Activated CD4-positive, alpha-beta T cell treated with anti-CD3 and anti-CD28 coated beads for 36 hours (primary cell): ENCODE results near the gene DGKZ. TPM values are rescaled to one million over a fixed set of nuclear protein-coding genes. Genes with fewer than 3 reads are reported as not detected.

Experiments
- ATAC-seq: fragments of 200-7000 bp; cut with Tn5 transposase; one replicate; pipeline ENCODE4 v1.10.0; 2021; ENCODE audit warnings: mild to moderate bottlenecking, moderate library complexity
- CTCF ChIA-PET: fragments of 350-600 bp; sonication (Branson Sonifier 250); formaldehyde crosslinking; loops from one replicate; lab custom pipeline; 2021; ENCODE audit warnings: antibody characterized with exemption; lab: Charles Lee
- POLR2A ChIA-PET: fragments of 350-600 bp; sonication (Branson Sonifier 250); formaldehyde crosslinking; loops from one replicate; lab custom pipeline; 2021; ENCODE audit warnings: antibody characterized with exemption, inconsistent platforms; lab: Charles Lee
- DNase-seq: peaks from one replicate; pipeline ENCODE4 v3.0.0-alpha.2; 2020
- H3K27ac Mint-ChIP-seq: one replicate; pipeline ENCODE4 v1.8.0; 2021; ENCODE audit warnings: mixed read lengths
- H3K27me3 Mint-ChIP-seq: one replicate; pipeline ENCODE4 v1.8.0; 2021; ENCODE audit warnings: mixed read lengths
- H3K36me3 Mint-ChIP-seq: one replicate; pipeline ENCODE4 v1.8.0; 2021; ENCODE audit warnings: low read depth, mixed read lengths
- H3K4me1 Mint-ChIP-seq: one replicate; pipeline ENCODE4 v1.8.0; 2021; ENCODE audit warnings: mixed read lengths
- H3K4me3 Mint-ChIP-seq: one replicate; pipeline ENCODE4 v1.8.0; 2021; ENCODE audit warnings: mild to moderate bottlenecking, moderate library complexity, mixed read lengths
- H3K9me3 Mint-ChIP-seq: one replicate; pipeline ENCODE4 v1.8.0; 2021; ENCODE audit warnings: low read depth, mixed read lengths
- intact Hi-C, 2 experiments: fragments of 100-400 bp; cut with DNase I in 1 of 2; cut with micrococcal nuclease in 1 of 2; formaldehyde crosslinking; loops; one replicate each; pipeline versions ENCODE4 v1.14.2 to v1.15.1; 2022 to 2024; cut with DNase I, micrococcal nuclease
- total RNA-seq, 2 experiments: library from RNA; stranded (reverse); gene quantifications; one replicate each; pipeline ENCODE4 v1.2.3, GENCODE V29; 2021

DGKZ gene
- total RNA-seq, 2 experiments from 2014 or later = 87.6 to 101 TPM

DNA sequence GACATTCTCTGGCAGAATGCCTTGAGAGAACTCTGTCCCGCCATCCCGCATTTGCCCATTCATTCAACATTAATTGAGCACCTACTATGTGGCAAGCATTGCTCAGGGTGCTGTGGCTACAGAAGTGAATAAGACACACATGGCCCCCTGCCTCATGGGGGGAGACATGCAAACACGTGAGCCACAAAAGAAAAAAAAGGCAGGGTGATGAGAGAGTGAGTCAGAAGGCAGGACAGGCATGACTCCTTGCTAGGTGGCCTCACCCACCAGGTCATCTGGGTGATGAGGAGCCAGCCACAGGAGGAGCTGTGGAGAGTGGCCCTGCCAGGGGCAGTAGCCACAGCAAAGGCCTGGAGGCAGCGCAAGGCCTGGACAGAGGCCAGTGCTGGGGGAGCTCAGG, 39.4 kb downstream of the DGKZ start:
- Mint-ChIP-seq H3K9me3 (no peaks in the 10 kb centered on the region), H3K4me3 (no peak overlapping the region), H3K27me3 (peaks cover 50% of the 10 kb centered on the region), H3K36me3 (no peaks in the 10 kb centered on the region), H3K4me1 (peaks cover 21% of the 10 kb centered on the region), H3K27ac (no peak overlapping the region)
- ATAC-seq (no peak), DNase-seq (peak; percentile 12)
- ChIA-PET POLR2A (no interaction called here), CTCF (interaction anchor here (0.8 to 3.7 kb wide), 6 partner anchors 13 to 788 kb away, joined by 4 to 32 read pairs (median 5); no protein-coding TSS in a partner anchor)
- intact Hi-C loops = loop anchor here in 1 of 2 experiments (5.0 kb wide), 1 partner anchor 151 kb away; no protein-coding TSS in a partner anchor

DNA sequence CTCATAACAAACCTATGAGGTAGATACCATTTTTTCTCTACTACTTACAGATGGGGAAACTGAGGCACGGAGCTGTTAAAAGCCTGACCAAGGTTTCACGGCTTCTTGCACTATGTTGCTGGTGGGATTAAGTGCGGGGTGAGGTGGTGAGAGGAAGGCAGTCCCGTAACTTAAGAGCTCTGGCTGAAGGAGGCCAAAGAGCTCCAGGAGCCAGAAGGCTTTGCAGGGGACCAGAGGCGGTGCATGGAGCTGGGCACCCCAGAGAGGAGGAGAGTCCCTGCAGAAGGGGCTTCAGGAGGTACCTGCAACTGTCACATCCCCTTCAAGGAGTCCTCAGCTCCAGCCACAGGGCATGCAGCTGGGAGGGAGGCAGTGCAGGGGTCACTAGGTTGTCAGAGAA, 40.2 kb downstream of the DGKZ start:
- no peak for ATAC-seq
- Mint-ChIP-seq H3K27ac (no peak overlapping the region), H3K4me3 (no peak overlapping the region), H3K4me1 (peaks cover 17% of the 10 kb centered on the region), H3K36me3 (no peaks in the 10 kb centered on the region), H3K9me3 (no peaks in the 10 kb centered on the region), H3K27me3 (peaks cover 48% of the 10 kb centered on the region)
- CTCF ChIA-PET = interaction anchor here (0.6 to 3.7 kb wide), 12 partner anchors 10 to 427 kb away, joined by 3 to 32 read pairs (median 4); no protein-coding TSS in a partner anchor
- POLR2A ChIA-PET = interaction anchor here (0.6 kb wide), 2 partner anchors 232 to 283 kb away, joined by 3 read pairs; no protein-coding TSS in a partner anchor
- DNase-seq = no peak
- intact Hi-C loops = loop anchor here in 1 of 2 experiments (5.0 kb wide), 1 partner anchor 150 kb away; no protein-coding TSS in a partner anchor

DNA sequence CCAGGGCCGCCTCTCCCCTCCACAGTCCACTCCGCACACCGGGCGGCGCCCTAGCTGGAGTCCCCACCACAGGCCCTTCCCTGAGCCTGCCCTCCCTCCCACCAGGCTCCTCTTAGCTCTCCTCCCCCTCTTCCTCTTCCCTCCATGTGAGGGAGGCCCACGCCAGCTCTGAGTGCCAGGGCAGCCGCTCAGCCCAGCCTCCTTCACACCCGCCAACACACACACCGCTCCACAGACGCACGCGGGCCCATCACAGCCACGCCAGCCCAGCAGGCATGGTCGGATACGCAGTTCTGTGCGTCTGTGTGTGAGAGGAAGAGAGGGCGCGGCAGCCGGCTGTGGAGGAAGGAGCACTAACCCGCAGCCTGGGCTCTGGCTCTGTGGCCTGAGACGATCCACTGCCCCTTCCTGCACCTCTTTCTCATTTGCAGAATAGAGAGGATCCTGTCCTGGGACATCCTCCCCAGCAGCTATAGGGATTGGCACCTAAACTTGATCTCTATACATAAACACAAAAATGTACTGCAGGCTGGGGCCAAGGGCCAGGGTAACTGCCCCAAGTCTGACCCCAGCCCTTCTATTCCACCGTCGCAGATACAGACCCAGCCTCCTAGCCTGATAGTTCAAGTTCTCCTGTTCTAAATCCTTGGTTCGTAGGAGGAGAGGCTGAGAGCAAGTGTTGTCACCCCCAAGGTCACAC, 40.8 kb downstream of the DGKZ start:
- peaks cover 53% of the 10 kb centered on the region for H3K27me3 Mint-ChIP-seq
- no peak overlapping the region for H3K27ac Mint-ChIP-seq
- ChIA-PET POLR2A (interaction anchor here (0.6 kb wide), 2 partner anchors 231 to 282 kb away, joined by 3 read pairs; no protein-coding TSS in a partner anchor), CTCF (interaction anchor here (0.6 to 3.7 kb wide), 17 partner anchors 8 to 508 kb away, joined by 3 to 32 read pairs (median 4); partner anchors contain the start of gene MDK)
- no peak overlapping the region for H3K4me3 Mint-ChIP-seq
- H3K36me3 Mint-ChIP-seq = peaks cover 2% of the 10 kb centered on the region
- DNase-seq = peak; percentile 32
- no peak for ATAC-seq
- intact Hi-C loops = loop anchor here (2.0 to 5.0 kb wide), 3 partner anchors 149 to 313 kb away; partner anchors contain the start of genes ARHGAP1 (in 1 of the 2), ATG13 (in 1 of the 2), HARBI1 (in 1 of the 2) and ZNF408 (in 1 of the 2)
- H3K9me3 Mint-ChIP-seq = no peaks in the 10 kb centered on the region
- H3K4me1 Mint-ChIP-seq = peaks cover 22% of the 10 kb centered on the region

DNA sequence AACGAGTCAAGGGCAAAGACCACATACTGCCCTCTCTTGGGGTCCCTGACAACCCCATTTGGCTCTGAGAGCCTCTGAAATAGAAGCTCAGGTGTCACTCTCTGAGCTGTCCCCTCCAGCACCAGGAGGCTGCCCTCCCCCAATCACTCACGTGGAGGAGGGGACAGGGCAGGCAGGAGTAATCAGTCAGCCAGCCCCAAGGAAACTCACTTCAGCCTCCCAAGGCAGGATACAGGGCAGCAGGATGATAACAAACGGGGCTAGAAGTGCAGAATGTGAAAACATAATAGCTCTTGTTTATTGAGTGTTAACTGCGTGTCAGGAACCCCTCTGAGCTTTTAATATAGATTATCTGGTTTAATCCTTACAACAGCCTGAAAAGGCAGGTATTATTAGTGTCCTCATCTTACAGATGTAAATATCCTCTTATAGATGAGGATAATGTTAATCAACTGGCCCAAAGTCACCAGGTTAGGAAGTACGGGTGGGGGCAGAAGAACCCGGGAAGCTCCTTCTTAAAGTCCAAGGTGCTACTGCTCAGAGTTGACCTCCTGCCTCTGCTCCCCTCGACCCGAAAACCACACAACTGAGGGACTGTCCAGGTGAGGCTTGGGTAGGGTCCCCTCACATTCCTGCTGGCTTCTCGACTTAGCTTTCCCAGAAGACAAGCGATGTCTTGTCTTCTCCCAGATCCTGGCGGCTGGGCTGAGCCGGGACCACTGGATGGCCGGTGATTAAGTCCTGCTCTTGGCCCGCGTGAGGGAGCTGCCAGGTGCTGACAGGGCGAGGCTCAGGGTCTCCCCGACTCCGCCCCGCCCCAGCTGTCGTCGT, 41.6 kb downstream of the DGKZ start:
- no peaks in the 10 kb centered on the region for H3K9me3 Mint-ChIP-seq
- DNase-seq = no peak
- peaks cover 22% of the 10 kb centered on the region for H3K4me1 Mint-ChIP-seq
- H3K27me3 Mint-ChIP-seq = peaks cover 58% of the 10 kb centered on the region
- ChIA-PET CTCF (interaction anchor here (0.7 to 3.7 kb wide), 18 partner anchors 9 to 508 kb away, joined by 3 to 32 read pairs (median 4); partner anchors contain the start of gene MDK), POLR2A (interaction anchor here (0.5 to 0.6 kb wide), 2 partner anchors 30 to 46 kb away, joined by 3 to 5 read pairs; no protein-coding TSS in a partner anchor)
- no peak overlapping the region for H3K27ac Mint-ChIP-seq
- intact Hi-C loops = loop anchor here (1.0 to 5.0 kb wide), 6 partner anchors 140 to 312 kb away; partner anchors contain the start of genes ATG13 (in 2 of the 2), HARBI1 (in 2 of the 2), ARHGAP1 (in 1 of the 2) and ZNF408 (in 1 of the 2)
- ATAC-seq = peak; percentile 1
- H3K36me3 Mint-ChIP-seq = peaks cover 2% of the 10 kb centered on the region
- no peak overlapping the region for H3K4me3 Mint-ChIP-seq

DNA sequence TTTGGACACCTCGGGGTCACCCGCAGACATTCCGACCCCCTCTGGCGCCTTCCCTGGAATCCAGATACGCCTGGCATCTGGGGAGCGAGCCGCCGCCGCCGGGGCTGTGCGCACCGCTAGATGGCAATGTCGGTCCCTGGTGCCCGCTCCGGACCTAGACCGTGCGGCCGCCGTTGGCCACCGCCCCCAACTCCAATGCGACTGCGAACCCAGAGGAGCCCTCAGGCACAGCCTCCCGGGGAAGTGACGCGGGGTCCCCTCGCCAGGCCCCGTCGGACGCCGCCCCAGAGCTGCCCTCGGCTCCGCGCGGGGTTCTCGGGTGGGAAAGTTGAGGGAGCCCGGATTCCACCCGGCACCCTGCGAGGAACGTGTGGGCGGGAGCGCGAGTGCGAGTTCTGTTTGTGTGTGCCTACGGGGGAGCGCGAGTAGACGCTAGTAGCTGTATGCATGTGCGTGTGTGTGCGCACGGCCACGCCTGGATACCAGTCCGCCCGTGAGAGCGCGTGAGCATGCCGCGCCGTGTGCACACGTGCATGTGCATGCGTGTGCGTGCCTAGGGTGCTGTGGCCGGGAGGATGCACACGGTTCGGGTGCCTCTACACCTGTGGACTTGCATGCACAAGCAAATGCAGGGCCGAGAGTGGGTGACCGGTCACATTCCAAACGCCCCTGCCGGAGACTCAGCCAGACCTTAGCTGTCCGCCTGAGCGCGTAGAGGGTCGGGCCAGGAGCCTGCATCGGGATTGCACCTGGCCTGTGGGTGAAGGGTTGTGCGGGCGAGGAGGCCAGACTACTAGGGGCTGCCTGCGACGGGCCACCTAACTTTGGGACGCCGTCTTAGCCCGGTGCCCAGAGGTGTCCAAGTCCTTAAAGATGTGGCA, 42.4 kb downstream of the DGKZ start:
- H3K4me3 Mint-ChIP-seq = peak overlapping the region; percentile 50

DNA sequence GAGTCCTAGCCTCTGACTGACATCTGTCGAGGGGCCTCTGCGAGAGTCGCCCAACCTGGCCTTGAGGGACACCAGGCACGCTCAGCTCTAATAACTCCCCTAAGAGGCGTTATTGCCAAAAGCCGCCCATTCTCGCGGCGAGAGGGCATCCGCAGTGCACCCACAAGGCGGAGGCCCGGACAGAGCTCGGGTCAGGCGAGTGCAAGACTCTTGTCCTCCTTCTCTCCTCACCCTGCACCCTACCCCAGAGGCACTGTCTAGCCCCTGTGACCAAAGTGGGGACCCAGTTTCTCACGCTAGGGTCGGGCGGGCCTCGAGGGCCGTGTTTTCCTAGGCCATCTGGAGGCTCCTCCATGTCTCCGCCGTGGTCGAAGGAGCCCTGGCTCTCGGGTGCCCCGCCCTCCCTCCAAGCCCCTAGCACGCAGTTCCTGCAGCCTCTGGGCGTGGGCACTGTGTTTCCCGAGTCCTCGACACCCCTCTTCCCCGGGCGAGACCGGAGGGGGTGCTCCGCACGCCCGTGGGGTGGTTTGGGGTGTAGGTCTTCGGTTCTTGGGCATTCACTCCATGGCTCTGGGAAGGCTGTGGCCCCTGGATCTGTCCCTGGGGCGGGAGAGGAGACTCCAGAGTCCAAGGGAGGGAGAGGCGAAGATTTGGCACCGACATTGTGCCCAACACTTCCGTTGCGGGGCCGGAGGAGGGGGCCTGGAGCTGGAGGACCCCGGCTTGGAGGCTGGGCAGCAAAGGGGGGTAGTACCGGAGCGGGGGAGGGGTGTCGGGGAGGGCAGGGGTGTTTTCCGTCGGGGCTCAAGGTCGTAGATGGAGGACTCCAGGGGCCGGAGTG, 43.3 kb downstream of the DGKZ start:
- H3K27me3 Mint-ChIP-seq = peaks cover 53% of the 10 kb centered on the region
- peaks cover 2% of the 10 kb centered on the region for H3K36me3 Mint-ChIP-seq
- intact Hi-C loops = no loop called here
- no peak overlapping the region for H3K27ac Mint-ChIP-seq
- H3K4me3 Mint-ChIP-seq = peak overlapping the region; percentile 34
- peak; percentile 18 for DNase-seq
- ATAC-seq = no peak
- H3K9me3 Mint-ChIP-seq = no peaks in the 10 kb centered on the region
- H3K4me1 Mint-ChIP-seq = peaks cover 22% of the 10 kb centered on the region
- POLR2A ChIA-PET = no interaction called here
- CTCF ChIA-PET = interaction anchor here (0.5 to 3.7 kb wide), 11 partner anchors 9 to 473 kb away, joined by 3 to 32 read pairs (median 4); partner anchors contain the start of genes MDK and PEX16

More for the DNA sequence above, 42.4 kb downstream of the DGKZ start:
- Mint-ChIP-seq H3K36me3 (peaks cover 2% of the 10 kb centered on the region), H3K27ac (no peak overlapping the region), H3K4me1 (peaks cover 22% of the 10 kb centered on the region), H3K27me3 (peaks cover 56% of the 10 kb centered on the region), H3K9me3 (no peaks in the 10 kb centered on the region)
- DNase-seq (peak; percentile 81), ATAC-seq (peak; percentile 66)
- intact Hi-C loops = loop anchor here (1.0 to 5.0 kb wide), 6 partner anchors 140 to 311 kb away; partner anchors contain the start of genes ATG13 (in 2 of the 2), HARBI1 (in 2 of the 2), ARHGAP1 (in 1 of the 2) and ZNF408 (in 1 of the 2)
- CTCF ChIA-PET = interaction anchor here (0.5 to 3.7 kb wide), 16 partner anchors 10 to 502 kb away, joined by 3 to 32 read pairs (median 4); partner anchors contain the start of gene MDK
- POLR2A ChIA-PET = interaction anchor here (0.6 kb wide), 1 partner anchor 47 kb away, joined by 3 read pairs; no protein-coding TSS in a partner anchor

DNA sequence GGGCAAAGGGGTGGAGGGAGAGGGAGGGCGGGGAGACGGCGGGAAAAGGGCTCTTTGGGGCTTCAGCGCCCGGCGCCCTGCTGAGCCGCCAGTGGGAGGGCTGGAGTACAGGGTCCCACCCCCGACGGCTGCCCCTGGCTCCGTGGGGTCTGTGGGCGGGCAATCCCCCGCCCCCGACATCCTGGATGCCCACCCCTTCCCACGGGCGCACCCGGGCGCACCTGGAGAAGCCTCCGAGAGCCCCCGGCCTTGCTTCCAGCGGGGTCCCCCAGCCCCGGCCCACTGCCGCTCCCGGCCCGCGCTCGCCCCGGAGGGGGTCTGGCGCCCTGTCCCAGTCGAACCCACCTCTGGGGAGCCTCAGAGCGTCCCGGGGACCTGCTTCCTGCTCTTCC, 43.9 kb downstream of the DGKZ start:
- no peak for ATAC-seq
- intact Hi-C loops = no loop called here
- H3K27ac Mint-ChIP-seq = no peak overlapping the region
- POLR2A ChIA-PET = interaction anchor here (0.5 to 1.3 kb wide), 2 partner anchors 8 to 318 kb away, joined by 3 read pairs; no protein-coding TSS in a partner anchor
- H3K27me3 Mint-ChIP-seq = peaks cover 49% of the 10 kb centered on the region
- CTCF ChIA-PET = interaction anchor here (0.5 to 2.1 kb wide), 5 partner anchors 8 to 39 kb away, joined by 3 to 9 read pairs (median 6); no protein-coding TSS in a partner anchor
- no peak overlapping the region for H3K4me3 Mint-ChIP-seq
- peaks cover 22% of the 10 kb centered on the region for H3K4me1 Mint-ChIP-seq
- H3K9me3 Mint-ChIP-seq = no peaks in the 10 kb centered on the region
- peaks cover 2% of the 10 kb centered on the region for H3K36me3 Mint-ChIP-seq
- DNase-seq = no peak

DNA sequence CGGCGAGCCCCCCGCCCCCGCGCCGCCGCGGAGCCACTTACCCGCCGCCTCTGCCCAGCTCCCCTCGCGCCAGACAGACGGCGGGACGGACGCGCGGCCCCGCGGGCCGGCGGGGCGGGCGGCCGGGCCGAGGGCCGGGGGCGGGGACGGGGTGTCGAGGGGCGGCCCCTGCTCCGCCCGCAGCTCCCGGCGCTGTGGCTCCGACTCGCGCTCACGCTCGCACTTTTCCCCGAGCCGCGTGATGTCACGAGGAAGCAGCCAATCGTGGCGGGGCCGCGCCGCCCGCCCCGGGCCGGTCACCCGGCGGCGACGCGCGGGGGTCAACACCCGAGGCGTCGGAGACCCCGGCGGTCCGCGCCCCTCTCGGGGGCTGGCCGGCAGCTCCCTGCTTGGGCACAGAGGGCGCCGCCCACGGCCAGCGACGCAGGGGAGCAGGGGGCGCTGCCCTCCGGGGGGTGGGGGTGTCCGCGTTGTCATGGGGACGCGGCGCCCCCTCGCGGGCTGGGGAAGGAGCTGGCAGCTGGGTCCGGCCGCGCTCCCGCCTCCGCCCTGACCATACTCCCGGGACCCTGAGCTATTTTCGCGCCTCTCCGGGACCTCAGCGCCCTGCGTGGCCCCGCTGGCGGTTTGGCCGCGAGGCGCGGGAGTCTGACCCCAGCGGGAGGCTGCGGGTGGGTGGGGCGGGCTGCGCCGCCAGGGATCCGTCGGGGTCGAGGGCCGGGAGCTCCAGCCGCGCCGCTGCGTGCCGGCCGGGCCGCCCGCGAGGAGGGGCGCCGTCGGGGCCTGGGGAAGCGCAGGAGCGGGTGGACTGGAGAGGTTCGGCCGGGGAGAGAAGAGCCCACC, 44.5 kb downstream of the DGKZ start, which contains the start of gene CHRM4:
Gene CHRM4 (minus strand): TSS at position 199 of the 843 bp plus-strand sequence. CDS start 5,219 bp downstream, outside the sequence.
- DNase-seq (peak; percentile 57), ATAC-seq (no peak)
- no peaks in the 10 kb centered on the region for H3K9me3 Mint-ChIP-seq
- CTCF ChIA-PET = interaction anchor here (0.5 to 2.1 kb wide), 10 partner anchors 8 to 527 kb away, joined by 3 to 9 read pairs (median 4); partner anchors contain the start of gene DGKZ
- peak within 1 kb of the TSS; percentile 61 for H3K4me3 Mint-ChIP-seq
- intact Hi-C loops = loop anchor here in 1 of 2 experiments (1.0 kb wide), 2 partner anchors 10 to 226 kb away; partner anchors contain the start of genes ATG13, HARBI1 and MDK
- peaks cover 42% of the 10 kb centered on the region for H3K27me3 Mint-ChIP-seq
- POLR2A ChIA-PET = interaction anchor here (0.5 to 1.3 kb wide), 2 partner anchors 9 to 317 kb away, joined by 3 read pairs; no protein-coding TSS in a partner anchor
- no peak within 1 kb of the TSS for H3K27ac Mint-ChIP-seq
- peaks cover 2% of the 10 kb centered on the region for H3K36me3 Mint-ChIP-seq
- peaks cover 22% of the 10 kb centered on the region for H3K4me1 Mint-ChIP-seq
